DND-41 (cell line): ENCODE data around the gene OTUD4.

Source experiments
- EZH2 ChIP-seq: IDR thresholded peaks from 3 replicates; pipeline ENCODE4 v1.6.1; 2012; ENCODE audit warnings: borderline replicate concordance, low read depth, mild to moderate bottlenecking, moderate library complexity, low read length, inconsistent platforms; ENCODE audit not compliant: severe bottlenecking
- TF ChIP-seq, protein P1 (sequence below): IDR thresholded peaks from 2 replicates; pipeline ENCODE4 v1.5.1; 2012; ENCODE audit warnings: borderline replicate concordance, low read length, moderate library complexity, mild to moderate bottlenecking; ENCODE audit not compliant: poor library complexity, severe bottlenecking; ENCODE audit errors: extremely low read depth

DNA sequence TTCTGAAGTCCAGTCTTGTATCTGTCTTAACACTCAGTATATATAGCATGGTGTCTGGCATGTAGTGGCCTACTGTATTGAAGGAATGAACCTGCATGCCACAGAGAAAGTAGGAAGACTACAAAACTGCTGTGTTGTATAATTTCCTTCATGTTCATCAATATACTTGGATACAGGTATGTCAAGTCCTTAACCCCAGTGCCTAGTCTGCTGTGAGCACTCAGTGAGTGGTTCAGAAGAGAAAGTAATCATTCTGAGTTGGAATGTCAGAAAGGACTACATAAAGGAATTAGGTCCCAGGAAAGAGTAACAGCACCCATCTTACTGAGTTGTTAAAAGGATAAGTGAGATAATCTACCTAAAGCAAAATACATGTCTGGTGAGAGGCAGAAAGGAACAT is 50.3 kb downstream of the OTUD4 start:
- TF ChIP-seq, protein P1, sequence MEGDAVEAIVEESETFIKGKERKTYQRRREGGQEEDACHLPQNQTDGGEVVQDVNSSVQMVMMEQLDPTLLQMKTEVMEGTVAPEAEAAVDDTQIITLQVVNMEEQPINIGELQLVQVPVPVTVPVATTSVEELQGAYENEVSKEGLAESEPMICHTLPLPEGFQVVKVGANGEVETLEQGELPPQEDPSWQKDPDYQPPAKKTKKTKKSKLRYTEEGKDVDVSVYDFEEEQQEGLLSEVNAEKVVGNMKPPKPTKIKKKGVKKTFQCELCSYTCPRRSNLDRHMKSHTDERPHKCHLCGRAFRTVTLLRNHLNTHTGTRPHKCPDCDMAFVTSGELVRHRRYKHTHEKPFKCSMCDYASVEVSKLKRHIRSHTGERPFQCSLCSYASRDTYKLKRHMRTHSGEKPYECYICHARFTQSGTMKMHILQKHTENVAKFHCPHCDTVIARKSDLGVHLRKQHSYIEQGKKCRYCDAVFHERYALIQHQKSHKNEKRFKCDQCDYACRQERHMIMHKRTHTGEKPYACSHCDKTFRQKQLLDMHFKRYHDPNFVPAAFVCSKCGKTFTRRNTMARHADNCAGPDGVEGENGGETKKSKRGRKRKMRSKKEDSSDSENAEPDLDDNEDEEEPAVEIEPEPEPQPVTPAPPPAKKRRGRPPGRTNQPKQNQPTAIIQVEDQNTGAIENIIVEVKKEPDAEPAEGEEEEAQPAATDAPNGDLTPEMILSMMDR, result no peak
- TF ChIP-seq EZH2, result no peak
